ENCODE data around the gene TLE5. TPM values are rescaled to one million over a fixed set of nuclear protein-coding genes. Genes with fewer than 3 reads are reported as not detected.

TLE5 gene
- total and polyA plus RNA-seq, 8 donors, result 126 to 688 (median 339) TPM

GRCh38 chr19:3110126-3110825, 48.0 kb upstream of the TLE5 start:
- no peak for TF ChIP-seq CTCF (IDR thresholded peaks at IDR 0.05)
- intact Hi-C loops (cut with DNase I; ENCODE audit: low total_unique reads), result no loop called here
- no peaks in the 10 kb centered on the region for H3K9me3 ChIP-seq
- peaks cover 9 to 42% (median 34%) of the 10 kb centered on the region in 4 donors for H3K4me1 ChIP-seq
- no peak for DNase-seq
- no peaks in the 10 kb centered on the region for H3K27me3 ChIP-seq
- H3K36me3 ChIP-seq, result peaks cover 21 to 61% (median 49%) of the 10 kb centered on the region in 4 donors
- H3K27ac ChIP-seq, result no peak overlapping the region
- H3K4me3 ChIP-seq, result no peak overlapping the region
- WGBS, 5 donors, result 81 to 93% (median 92%) methylated on average over 34 to 37 of the region's 37 CpGs

- WGBS, 5 donors, result 89 to 94% (median 91%) methylated on average over 20 to 22 of the region's 22 CpGs
- Histone ChIP-seq H3K27ac (no peak overlapping the region), H3K4me1 (peaks cover 9 to 50% (median 42%) of the 10 kb centered on the region in 4 donors), H3K9me3 (no peaks in the 10 kb centered on the region), H3K4me3 (no peak overlapping the region), H3K36me3 (peaks cover 21 to 53% (median 41%) of the 10 kb centered on the region in 4 donors), H3K27me3 (no peaks in the 10 kb centered on the region)
- intact Hi-C loops (cut with DNase I; ENCODE audit: low total_unique reads), result loop anchor here (5.0 kb wide), 1 partner anchor 147 kb away; no protein-coding TSS in a partner anchor
- no peak for DNase-seq
- no peak for TF ChIP-seq POLR2A (IDR thresholded peaks at IDR 0.05)
- no peak for TF ChIP-seq POLR2AphosphoS5 (IDR thresholded peaks at IDR 0.05)
- TF ChIP-seq EP300 (IDR thresholded peaks at IDR 0.05), result no peak
- TF ChIP-seq CTCF (IDR thresholded peaks at IDR 0.05), result no peak
Measured at GRCh38 chr19:3109491-3109890, 47.2 kb upstream of the TLE5 start.

GRCh38 chr19:3108775-3109174, 46.5 kb upstream of the TLE5 start:
- H3K27ac ChIP-seq, result no peak overlapping the region
- peaks cover 16 to 57% (median 49%) of the 10 kb centered on the region in 4 donors for H3K4me1 ChIP-seq
- peaks cover 14 to 46% (median 34%) of the 10 kb centered on the region in 4 donors for H3K36me3 ChIP-seq
- H3K4me3 ChIP-seq, result no peak overlapping the region
- intact Hi-C loops (cut with DNase I; ENCODE audit: low total_unique reads), result loop anchor here (5.0 kb wide), 1 partner anchor 146 kb away; no protein-coding TSS in a partner anchor
- no peaks in the 10 kb centered on the region for H3K9me3 ChIP-seq
- peak; percentile 69 to 83 for DNase-seq
- H3K27me3 ChIP-seq, result no peaks in the 10 kb centered on the region
- TF ChIP-seq POLR2A (IDR thresholded peaks at IDR 0.05) (no peak), CTCF (IDR thresholded peaks at IDR 0.05) (peak in 5 of 7 experiments; percentile 59 to 83 (median 81))
- 42 to 55% (median 49%) methylated on average over 5 of the region's 5 CpGs; no CpG with 5 or more reads in 1 of the 5 donors for WGBS, 5 donors

- intact Hi-C loops (cut with DNase I; ENCODE audit: low total_unique reads), result loop anchor here (5.0 kb wide), 1 partner anchor 145 kb away; no protein-coding TSS in a partner anchor
- no peak for DNase-seq
- Histone ChIP-seq H3K27me3 (no peaks in the 10 kb centered on the region), H3K4me3 (no peak overlapping the region), H3K4me1 (peaks cover 26 to 68% (median 60%) of the 10 kb centered on the region in 4 donors), H3K36me3 (peaks cover 7 to 35% (median 23%) of the 10 kb centered on the region in 4 donors), H3K9me3 (no peaks in the 10 kb centered on the region), H3K27ac (peak overlapping the region; percentile 10 to 58 (median 44))
- TF ChIP-seq EP300 (IDR thresholded peaks at IDR 0.05), result no peak
- TF ChIP-seq POLR2AphosphoS5 (IDR thresholded peaks at IDR 0.05), result no peak
- TF ChIP-seq POLR2A (IDR thresholded peaks at IDR 0.05), result no peak
- TF ChIP-seq CTCF (IDR thresholded peaks at IDR 0.05), result no peak
- 58 to 83% (median 67%) methylated on average over 6 to 7 of the region's 7 CpGs for whole genome bisulfite sequencing, 5 donors
Measured at GRCh38 chr19:3107658-3108057, 45.4 kb upstream of the TLE5 start.

Measured in stomach (tissue), 9 donors.